ENCODE measurements around the gene ARPC1A. TPM values are rescaled to one million over a fixed set of nuclear protein-coding genes. Genes with fewer than 3 reads are reported as not detected.

ARPC1A gene
- total RNA-seq, 2 donors from 2014 or later = 150 to 154 TPM

DNA sequence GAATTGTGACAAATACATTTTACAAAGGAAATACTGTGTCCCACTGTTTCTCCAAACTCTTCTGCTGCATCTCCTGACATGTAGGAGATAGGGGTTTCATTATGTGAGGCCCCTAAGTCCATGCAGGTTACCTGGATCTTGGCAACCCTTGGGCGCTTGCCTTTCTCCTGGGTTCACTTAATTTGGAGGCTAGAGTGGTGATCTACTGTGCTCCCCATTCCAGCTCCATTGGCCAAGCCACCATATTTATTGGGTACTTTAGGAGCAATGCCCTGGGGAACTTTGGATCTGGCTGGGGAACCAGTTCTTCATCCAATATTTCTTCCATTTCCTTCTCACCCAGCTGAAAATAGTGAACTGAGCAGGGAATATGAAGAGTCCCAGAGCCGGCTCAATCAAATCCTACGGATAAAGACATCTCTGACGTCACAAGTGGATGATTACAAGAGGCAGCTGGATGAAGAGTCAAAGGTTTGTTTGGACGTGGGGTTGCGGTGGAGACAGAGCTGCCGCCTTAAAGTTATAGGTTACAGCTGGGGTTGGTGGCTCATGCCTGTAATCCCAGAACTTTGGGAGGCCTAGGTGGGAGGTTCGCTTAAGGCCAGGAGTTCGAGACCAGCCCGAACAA lies 34.6 kb upstream of the ARPC1A start:
- TF ChIP-seq, protein P1, sequence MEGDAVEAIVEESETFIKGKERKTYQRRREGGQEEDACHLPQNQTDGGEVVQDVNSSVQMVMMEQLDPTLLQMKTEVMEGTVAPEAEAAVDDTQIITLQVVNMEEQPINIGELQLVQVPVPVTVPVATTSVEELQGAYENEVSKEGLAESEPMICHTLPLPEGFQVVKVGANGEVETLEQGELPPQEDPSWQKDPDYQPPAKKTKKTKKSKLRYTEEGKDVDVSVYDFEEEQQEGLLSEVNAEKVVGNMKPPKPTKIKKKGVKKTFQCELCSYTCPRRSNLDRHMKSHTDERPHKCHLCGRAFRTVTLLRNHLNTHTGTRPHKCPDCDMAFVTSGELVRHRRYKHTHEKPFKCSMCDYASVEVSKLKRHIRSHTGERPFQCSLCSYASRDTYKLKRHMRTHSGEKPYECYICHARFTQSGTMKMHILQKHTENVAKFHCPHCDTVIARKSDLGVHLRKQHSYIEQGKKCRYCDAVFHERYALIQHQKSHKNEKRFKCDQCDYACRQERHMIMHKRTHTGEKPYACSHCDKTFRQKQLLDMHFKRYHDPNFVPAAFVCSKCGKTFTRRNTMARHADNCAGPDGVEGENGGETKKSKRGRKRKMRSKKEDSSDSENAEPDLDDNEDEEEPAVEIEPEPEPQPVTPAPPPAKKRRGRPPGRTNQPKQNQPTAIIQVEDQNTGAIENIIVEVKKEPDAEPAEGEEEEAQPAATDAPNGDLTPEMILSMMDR (conservative IDR thresholded peaks at IDR 0.05) = no peak
- no peak overlapping the region for H3K9ac ChIP-seq (ENCODE audit: extremely low read depth, low read length, poor library complexity, severe bottlenecking)
- no peaks in the 10 kb centered on the region for H3K27me3 Mint-ChIP-seq (ENCODE audit: insufficient read depth)
- H3K27ac ChIP-seq (ENCODE audit: low read depth, low read length) = no peak overlapping the region
- no peaks in the 10 kb centered on the region for H3K36me3 ChIP-seq (ENCODE audit: control insufficient read depth, insufficient read depth, low read length)
- no peaks in the 10 kb centered on the region for H3K9me3 ChIP-seq (ENCODE audit: control insufficient read depth, low read length)
- H3K27me3 ChIP-seq (ENCODE audit: control insufficient read depth, insufficient read depth, low read length, poor library complexity, severe bottlenecking) = no peaks in the 10 kb centered on the region
- H3K4me1 Mint-ChIP-seq = no peaks in the 10 kb centered on the region
- H3K4me3 ChIP-seq (ENCODE audit: low read length) = no peak overlapping the region
- no peak overlapping the region for H3K4me3 Mint-ChIP-seq
- no peaks in the 10 kb centered on the region for H3K36me3 Mint-ChIP-seq (ENCODE audit: low read depth)
- no peak overlapping the region for H3K27ac Mint-ChIP-seq
- H3K9me3 Mint-ChIP-seq = no peaks in the 10 kb centered on the region
- WGBS, 2 experiments (ENCODE audit: insufficient coverage in 1 of 2, insufficient read length in 1 of 2) = 87 to 98% methylated on average over 3 to 7 of the region's 10 CpGs
- no peaks in the 10 kb centered on the region for H3K4me1 ChIP-seq (ENCODE audit: control insufficient read depth, insufficient read depth, low read length)
- no peak for DNase-seq

DNA sequence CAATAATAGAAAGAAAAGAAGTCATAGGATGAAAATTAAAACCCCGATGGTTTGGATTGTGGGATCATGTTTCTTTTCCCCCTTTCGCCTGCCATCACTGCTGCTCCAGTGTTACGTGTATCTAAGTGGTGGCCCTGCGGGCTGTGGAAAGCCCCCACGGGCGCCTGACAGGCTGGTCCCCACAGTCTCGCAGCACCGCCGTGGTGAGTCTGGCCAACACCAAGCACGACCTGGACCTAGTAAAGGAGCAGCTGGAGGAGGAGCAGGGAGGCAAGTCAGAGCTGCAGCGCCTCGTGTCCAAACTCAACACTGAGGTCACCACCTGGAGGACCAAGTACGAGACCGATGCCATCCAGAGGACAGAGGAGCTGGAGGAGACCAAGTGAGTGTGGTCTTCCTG lies 33.6 kb upstream of the ARPC1A start:
- no peak overlapping the region for H3K27ac ChIP-seq (ENCODE audit: low read depth, low read length)
- 90 to 92% methylated on average over 11 to 14 of the region's 14 CpGs for WGBS, 2 experiments (ENCODE audit: insufficient coverage in 1 of 2, insufficient read length in 1 of 2)
- no peaks in the 10 kb centered on the region for H3K27me3 ChIP-seq (ENCODE audit: control insufficient read depth, insufficient read depth, low read length, poor library complexity, severe bottlenecking)
- H3K4me1 ChIP-seq (ENCODE audit: control insufficient read depth, insufficient read depth, low read length) = no peaks in the 10 kb centered on the region
- Mint-ChIP-seq H3K4me3 (no peak overlapping the region), H3K36me3 (ENCODE audit: low read depth) (no peaks in the 10 kb centered on the region), H3K27me3 (ENCODE audit: insufficient read depth) (no peaks in the 10 kb centered on the region), H3K9me3 (no peaks in the 10 kb centered on the region), H3K4me1 (no peaks in the 10 kb centered on the region), H3K27ac (no peak overlapping the region)
- no peak overlapping the region for H3K9ac ChIP-seq (ENCODE audit: extremely low read depth, low read length, poor library complexity, severe bottlenecking)
- no peaks in the 10 kb centered on the region for H3K9me3 ChIP-seq (ENCODE audit: control insufficient read depth, low read length)
- TF ChIP-seq, protein P1 (conservative IDR thresholded peaks at IDR 0.05) = no peak
- no peaks in the 10 kb centered on the region for H3K36me3 ChIP-seq (ENCODE audit: control insufficient read depth, insufficient read depth, low read length)
- no peak overlapping the region for H3K4me3 ChIP-seq (ENCODE audit: low read length)
- no peak for DNase-seq

DNA sequence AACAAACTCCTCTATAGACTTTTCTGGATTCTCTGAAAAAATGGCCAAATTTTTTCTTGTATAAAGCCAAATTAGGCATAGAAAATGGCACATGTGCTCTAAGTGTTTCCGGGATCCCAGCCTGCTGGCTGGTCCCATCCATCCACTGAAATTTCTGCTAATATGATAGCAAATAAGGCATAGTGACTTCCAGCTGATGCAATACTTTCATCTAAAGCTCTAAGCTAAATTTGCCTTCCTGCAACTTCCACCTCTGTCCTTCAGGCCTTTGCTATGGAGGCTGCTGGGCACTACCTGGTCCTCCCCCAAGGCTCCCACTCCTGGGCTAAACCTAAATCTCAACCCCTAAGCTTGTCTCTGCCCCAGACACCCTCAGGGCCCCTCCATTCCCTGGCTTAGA lies 32.5 kb upstream of the ARPC1A start:
- no peaks in the 10 kb centered on the region for H3K36me3 Mint-ChIP-seq (ENCODE audit: low read depth)
- no peak for DNase-seq
- no peaks in the 10 kb centered on the region for H3K4me1 Mint-ChIP-seq
- TF ChIP-seq, protein P1 (conservative IDR thresholded peaks at IDR 0.05) = no peak
- H3K9ac ChIP-seq (ENCODE audit: extremely low read depth, low read length, poor library complexity, severe bottlenecking) = no peak overlapping the region
- no peak overlapping the region for H3K27ac ChIP-seq (ENCODE audit: low read depth, low read length)
- 98 to 100% methylated on average over 1 of the region's 1 CpG for WGBS, 2 experiments (ENCODE audit: insufficient coverage in 1 of 2, insufficient read length in 1 of 2)
- no peaks in the 10 kb centered on the region for H3K9me3 ChIP-seq (ENCODE audit: control insufficient read depth, low read length)
- no peaks in the 10 kb centered on the region for H3K27me3 ChIP-seq (ENCODE audit: control insufficient read depth, insufficient read depth, low read length, poor library complexity, severe bottlenecking)
- H3K4me3 ChIP-seq (ENCODE audit: low read length) = no peak overlapping the region
- no peaks in the 10 kb centered on the region for H3K4me1 ChIP-seq (ENCODE audit: control insufficient read depth, insufficient read depth, low read length)
- H3K4me3 Mint-ChIP-seq = no peak overlapping the region
- H3K36me3 ChIP-seq (ENCODE audit: control insufficient read depth, insufficient read depth, low read length) = no peaks in the 10 kb centered on the region
- no peaks in the 10 kb centered on the region for H3K27me3 Mint-ChIP-seq (ENCODE audit: insufficient read depth)
- H3K9me3 Mint-ChIP-seq = no peaks in the 10 kb centered on the region
- no peak overlapping the region for H3K27ac Mint-ChIP-seq
